Breast epithelium (tissue), 3 donors: ENCODE measurements around the gene BABAM2.

Source experiments
- CTCF ChIP-seq, 3 donors: fragments of 450-650 bp; IDR thresholded peaks; one replicate each; pipeline ENCODE4 v1.5.1; 2016 to 2017; ENCODE audit warnings: antibody characterized with exemption in 3 of 3, mild to moderate bottlenecking in 3 of 3, moderate library complexity in 3 of 3
- POLR2A ChIP-seq: fragments of 450-650 bp; IDR thresholded peaks from one replicate; pipeline ENCODE4 v1.6.1; 2016; ENCODE audit warnings: antibody characterized with exemption, mild to moderate bottlenecking, moderate library complexity
- POLR2AphosphoS5 ChIP-seq, 3 donors: sonication (generic); formaldehyde crosslinking; IDR thresholded peaks; one replicate each; pipeline ENCODE4 v1.6.1; 2017; ENCODE audit warnings: antibody characterized with exemption in 3 of 3

DNA sequence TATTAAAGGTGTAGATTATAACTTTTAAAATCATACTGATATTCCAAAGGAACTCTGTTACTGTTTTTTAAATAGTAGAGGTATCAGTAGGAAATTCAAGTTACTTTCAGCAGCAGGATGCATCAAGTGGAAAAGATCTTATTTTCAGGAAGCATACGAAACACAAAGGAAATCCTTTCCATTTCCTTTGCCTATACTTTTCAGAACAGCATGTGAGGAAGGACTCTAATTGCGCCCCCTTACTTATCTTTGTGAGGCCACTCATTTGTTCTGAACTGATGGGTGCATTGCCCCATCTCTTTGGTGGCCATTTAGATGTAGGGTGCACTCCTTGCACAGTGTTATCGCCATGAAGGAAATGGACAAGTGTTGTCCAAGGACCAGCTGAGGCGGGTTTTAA, 145.3 kb downstream of the BABAM2 start:
- no peak for TF ChIP-seq CTCF (IDR thresholded peaks at IDR 0.05)
- no peak for TF ChIP-seq POLR2AphosphoS5 (IDR thresholded peaks at IDR 0.05)
- no peak for TF ChIP-seq POLR2A
